ACHN (cell line): ENCODE data around the gene GTF3C4.

Source experiments
- DNase-seq: peaks from one replicate; pipeline ENCODE4 v3.0.0-alpha.2; 2015
- in situ Hi-C: cut with HindIII; loops from 2 replicates; pipeline ENCODE4 v1.10.0; 2017; ENCODE audit warnings: low sequenced_read_pairs, low pct_ligation_motif_present, low pct_unique_long_range_greater_than_20kb

GTF3C4 gene

DNA sequence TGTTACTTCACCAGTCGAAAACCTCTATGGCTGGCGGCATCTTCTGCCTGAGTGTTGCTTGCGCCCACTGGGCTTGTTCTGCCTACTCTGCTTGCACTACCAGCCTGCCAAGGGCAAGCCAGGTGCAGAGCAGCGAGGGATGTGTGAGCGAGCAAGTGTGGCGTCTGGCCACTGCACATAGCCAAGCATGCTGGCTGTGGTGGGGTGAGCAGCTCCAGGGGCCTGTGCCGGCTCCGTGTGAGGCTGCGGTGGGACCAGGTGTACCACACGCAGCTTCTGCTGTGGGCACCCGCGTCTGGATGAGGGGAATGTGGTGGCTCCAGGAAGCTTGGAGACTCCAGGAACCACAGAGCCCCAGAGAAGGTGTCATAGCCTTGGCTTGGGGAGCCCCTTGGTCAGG is 51.4 kb downstream of the GTF3C4 start:
- no peak for DNase-seq
- in situ Hi-C loops: no loop called here

GRCh38 chr9:132722564-132723065 is 52.4 kb downstream of the GTF3C4 start:
- in situ Hi-C loops: no loop called here
- no peak for DNase-seq

DNA sequence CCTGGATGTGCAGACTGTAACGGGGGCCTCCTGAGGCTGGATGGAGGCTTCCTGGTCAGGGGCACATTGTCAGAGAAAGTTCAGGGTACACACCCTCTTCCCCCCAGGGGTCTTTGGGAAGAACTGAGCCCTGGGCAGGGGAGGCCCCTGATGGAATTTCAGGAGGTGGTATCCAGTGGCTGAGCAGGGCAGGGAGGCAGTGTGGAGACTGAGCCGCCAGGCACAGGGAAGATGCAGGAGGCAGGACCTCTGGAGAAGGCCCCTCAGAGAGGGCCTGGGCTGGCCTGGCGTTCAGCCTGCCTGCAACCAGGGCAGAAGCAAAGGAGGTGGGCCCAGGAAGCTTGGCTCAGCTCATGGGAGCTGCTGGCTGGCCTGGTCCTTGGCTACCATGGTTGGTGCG is 53.5 kb downstream of the GTF3C4 start:
- in situ Hi-C loops: no loop called here
- DNase-seq: no peak

- DNase-seq: no peak
- in situ Hi-C loops: no loop called here
These were observed 55.0 kb downstream of the GTF3C4 start for GRCh38 chr9:132725306-132725705.

GRCh38 chr9:132726576-132727130 is 56.4 kb downstream of the GTF3C4 start:
- in situ Hi-C loops: no loop called here
- DNase-seq: no peak

DNA sequence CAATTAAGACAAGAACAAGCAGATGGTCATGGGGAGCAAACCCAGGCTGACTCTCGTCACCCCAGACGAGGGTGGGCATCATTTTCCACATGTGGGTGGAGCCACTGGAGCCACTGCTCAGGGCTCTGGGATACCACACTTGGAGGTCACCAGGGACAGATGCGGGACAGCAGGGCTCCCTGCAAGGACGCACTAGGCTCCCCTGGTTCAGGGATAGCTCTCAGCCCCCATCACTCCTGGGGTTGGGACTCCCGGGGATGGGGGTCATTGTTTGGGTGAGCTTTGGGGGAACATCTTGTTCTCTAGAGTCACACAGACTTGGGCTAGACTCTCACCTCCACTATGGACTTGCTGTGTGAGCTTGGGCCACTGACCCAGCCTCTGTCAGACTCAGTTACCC is 57.8 kb downstream of the GTF3C4 start:
- in situ Hi-C loops: no loop called here
- DNase-seq: no peak

- in situ Hi-C loops: no loop called here
These were observed 58.2 kb downstream of the GTF3C4 start for GRCh38 chr9:132728497-132728896.

DNA sequence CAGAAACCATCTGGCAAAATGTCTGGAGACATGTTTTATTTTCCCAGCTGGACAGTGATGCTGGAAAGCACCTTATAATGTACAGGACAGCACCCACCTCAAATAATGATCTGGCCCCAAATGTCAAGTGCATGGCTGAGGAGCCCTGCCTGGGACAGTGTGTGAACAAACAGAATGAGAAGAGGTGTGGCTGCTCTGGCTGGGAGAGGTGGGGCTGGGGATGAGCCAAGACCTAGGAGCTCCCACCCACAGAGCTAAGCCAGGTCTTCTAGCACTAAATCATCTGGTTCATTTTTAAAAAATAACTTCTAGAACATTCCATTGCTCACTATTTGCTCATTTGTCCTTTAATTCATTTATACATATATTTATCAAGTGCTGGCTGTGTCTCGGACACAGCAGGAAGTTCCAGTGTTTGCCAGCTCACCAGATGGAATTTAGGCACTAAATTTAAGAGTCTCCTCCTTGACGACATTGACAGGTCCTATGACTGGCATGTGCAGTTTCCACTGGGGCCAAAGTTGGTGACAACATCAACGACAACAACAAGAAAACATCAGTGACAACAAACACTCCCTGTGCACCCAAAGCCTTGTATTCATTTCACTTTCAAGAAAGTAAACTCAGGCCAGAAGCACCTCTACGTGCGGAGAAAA is 59.1 kb downstream of the GTF3C4 start:
- DNase-seq: no peak
- in situ Hi-C loops: no loop called here

More at GRCh38 chr9:132728497-132728896, 58.2 kb downstream of the GTF3C4 start:
- no peak for DNase-seq

- in situ Hi-C loops: no loop called here
- no peak for DNase-seq
These were observed 60.1 kb downstream of the GTF3C4 start for GRCh38 chr9:132730054-132731033.

- in situ Hi-C loops: no loop called here
- DNase-seq: no peak
These were observed 61.0 kb downstream of the GTF3C4 start for GRCh38 chr9:132731230-132731629.

DNA sequence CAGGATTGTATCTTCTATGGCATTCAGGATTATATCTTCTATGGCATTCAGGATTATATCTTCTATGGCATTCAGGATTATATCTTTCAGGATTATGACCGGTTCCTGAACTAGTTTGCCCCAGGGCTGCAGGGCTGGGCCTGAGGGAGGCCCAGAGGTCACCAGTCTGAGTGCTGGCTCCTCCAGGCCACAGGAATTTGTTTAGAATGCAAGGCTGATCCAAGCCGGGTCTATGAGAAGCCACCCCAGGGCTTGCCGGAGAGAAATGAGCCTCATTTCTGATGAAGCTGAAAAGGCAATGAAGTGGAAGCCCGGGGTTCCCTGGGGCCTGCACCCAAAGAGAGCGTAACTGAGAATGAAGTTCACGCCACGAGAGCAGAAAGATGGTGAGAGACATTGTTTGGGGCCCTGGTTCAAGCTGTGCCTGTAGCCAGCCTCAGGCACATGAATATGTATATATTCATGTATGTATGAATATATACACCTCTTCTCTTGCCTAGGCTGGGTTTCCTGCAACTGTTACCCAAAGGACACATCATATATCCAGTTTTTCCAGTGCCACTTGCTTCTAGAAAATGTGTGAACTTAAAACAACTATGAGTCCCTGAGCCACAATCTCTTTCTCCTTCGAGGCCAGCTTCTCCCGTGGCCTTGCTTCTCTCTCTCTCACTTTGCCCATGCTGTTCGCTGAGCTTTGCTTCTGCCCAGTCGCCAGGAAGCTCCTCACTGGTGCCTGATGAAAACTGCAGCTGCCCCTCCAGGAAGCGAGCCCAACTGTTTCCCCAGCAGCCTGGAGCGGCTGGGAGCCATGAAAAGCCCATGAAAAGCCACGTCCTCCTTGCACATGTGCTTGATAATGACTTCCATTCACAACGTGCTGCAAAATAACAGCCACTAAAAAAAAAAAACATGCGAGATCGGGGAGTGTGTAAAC is 62.3 kb downstream of the GTF3C4 start:
- DNase-seq: no peak
- in situ Hi-C loops: no loop called here

DNA sequence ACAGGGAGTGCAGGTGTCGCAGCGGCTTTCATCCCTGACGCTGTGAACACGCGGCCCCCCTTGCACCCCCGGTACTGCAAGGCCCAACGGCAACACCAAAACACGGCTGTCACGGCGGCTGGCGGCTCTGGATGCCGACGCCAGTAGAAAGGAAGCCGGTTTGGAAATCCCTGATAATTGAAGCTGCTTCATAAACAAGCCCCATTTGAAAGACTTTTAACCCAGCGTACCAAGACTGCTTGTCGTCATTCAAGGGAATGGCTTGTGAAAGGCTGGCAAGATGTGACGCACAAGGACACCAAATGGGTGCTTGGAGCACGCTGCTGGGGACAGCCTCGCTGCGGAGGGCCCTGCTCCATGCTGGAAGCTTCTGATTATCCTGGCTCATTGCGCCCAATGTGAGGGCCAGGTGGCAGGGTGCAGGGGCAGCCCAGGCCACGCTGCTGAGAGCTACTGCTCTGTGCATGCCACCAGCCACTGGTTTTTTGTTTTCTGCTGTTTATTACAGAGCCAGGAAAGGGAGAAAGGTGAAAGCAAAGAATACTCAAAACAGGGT is 63.1 kb downstream of the GTF3C4 start:
- DNase-seq: no peak
- in situ Hi-C loops: no loop called here

DNA sequence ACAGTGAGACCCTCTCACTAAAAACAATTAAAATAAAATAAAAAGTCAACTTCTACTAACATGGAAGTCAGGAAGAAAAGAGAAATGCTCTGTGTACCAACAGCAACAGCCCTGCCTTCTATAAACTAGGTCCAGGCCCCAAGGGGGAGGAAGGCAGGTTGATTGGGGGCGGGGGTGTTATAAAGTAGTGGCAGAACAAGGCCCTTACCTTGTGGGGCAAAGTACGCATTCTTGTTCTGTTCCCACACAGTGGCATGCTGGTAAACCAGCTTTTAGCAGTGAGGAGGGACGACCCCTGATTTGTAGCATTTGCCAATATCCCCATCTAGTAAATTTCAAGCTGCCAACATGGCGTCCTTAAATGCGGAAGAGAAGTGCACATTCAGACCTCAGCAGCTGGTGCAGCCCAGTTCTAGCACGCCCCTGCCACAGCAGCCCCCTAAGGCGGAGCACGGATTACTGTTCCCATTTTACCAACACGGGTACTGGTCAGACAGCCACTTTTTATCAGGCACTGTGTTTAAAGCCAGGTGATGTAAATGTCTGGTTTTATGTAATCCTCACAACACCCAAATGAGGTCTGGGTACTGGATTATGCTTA is 69.5 kb downstream of the GTF3C4 start:
- in situ Hi-C loops: no loop called here
- no peak for DNase-seq

- in situ Hi-C loops: no loop called here
- DNase-seq: no peak
These were observed 70.5 kb downstream of the GTF3C4 start for GRCh38 chr9:132740526-132741309.

DNA sequence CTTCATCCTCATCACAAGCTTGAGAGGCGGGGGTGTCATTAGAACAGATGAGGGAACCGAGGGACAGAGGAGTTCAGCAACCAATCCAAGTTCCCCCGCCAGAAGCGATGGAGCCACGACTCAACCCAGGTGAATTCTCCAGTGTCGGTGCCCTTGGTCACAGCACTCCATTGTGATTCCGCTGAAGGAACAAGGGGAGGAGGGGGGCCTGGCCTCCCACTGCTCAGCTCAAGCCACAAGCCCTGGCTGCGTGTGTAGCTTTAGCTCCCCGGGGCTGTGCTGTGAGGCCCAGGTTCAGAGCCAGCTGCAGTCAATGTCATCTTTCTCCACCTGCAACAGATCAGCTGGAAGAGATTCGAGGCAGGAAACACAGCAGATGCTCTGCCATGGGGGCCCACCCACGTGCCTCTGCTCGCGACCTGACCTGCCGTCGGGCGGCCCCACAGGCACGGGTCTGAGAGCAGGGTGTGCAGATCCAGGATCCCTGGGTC is 72.6 kb downstream of the GTF3C4 start:
- DNase-seq: no peak
- in situ Hi-C loops: no loop called here

DNA sequence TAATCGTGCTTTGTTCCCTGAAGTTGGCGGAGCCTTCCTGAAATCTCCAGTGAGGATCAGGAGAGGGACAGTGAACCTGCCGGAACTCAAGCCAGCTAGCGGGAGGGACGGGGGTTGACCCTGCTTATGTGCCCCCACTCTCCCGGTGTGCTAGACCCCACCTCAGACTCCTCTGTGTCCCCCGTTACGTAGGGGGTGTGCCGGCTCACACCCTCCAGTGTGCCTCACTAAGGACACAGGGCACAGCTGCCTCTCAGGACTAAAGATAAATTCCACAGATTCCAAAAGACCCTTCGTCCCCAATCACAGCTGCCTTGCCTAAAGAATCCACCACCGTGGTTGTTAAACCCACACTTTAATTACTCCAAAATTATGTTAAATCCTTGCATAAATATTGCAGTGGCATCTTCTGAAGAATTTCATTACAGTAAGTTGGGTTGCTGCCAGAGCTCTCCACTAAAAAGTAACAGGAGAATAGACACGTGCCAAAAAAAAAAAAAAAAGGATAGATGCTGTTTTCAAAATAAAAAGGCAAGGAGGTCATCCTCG is 73.7 kb downstream of the GTF3C4 start:
- DNase-seq: no peak

More for the DNA sequence above, 73.7 kb downstream of the GTF3C4 start:
- in situ Hi-C loops: no loop called here
